ENCODE data around the gene SLC22A31.

Gene SLC22A31

DNA sequence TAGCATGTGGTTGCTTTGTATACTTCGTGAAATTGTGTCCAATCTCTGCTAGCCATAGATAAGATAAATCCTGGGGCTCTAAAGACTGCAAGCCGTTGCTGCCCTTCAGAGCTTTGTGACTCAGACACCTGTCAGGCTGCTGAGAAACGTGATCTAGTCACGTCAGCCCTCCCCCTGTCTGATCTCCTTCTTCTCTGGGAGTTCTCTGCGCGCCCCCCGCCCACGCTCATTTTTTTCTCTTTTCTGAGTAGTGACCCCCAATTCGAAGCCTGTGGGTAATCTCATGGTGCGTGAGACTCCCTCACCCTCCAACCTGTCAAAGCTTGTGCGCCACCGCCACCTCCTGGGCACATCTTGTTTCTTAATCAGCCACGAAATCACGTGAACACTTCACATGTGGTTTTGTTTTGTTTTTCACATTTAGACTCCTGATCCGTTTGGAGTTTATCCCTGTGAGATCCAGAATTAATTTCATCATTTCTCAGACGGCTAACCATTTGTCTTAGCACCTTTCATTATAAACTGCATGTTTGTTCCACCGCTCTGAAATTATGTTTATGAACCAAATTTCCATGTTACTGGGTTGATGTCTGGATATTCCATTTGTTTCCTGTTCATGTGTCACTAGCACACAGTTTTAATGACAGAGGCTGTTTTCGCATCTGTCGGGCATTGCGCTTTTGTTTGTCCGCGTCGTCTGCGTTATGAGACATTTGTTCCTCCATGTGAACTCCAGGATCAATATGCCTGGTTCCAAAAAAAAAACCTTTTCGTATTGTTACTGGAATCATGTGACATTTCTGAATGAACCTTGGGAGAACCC is 16.2 kb upstream of the SLC22A31 start:
- H3K9me3 ChIP-seq (replicated peaks; ENCODE audit: insufficient read depth, low read length): no peaks in the 10 kb centered on the region
- no peaks in the 10 kb centered on the region for H3K9me2 ChIP-seq (replicated peaks; ENCODE audit: insufficient read depth, low read length)
- 0 out of 2 replicates have a peak, but pooled peaks cover 4% of the 10 kb centered on the region for H3K79me2 ChIP-seq (ENCODE audit: low read length)
- H4K20me1 ChIP-seq (ENCODE audit: insufficient read depth, low read length): no peaks in the 10 kb centered on the region
- no peaks in the 10 kb centered on the region for H3K4me1 ChIP-seq (ENCODE audit: low read length)
- peak overlapping the region; percentile 97 for H3K4me2 ChIP-seq (ENCODE audit: low read depth, low read length)
- H3K27ac ChIP-seq (ENCODE audit: low read length): peak overlapping the region; percentile 59; the same call in 1 of the 2 replicates
- H3K4me3 ChIP-seq (ENCODE audit: low read length): peak overlapping the region; percentile 76
- H3K27me3 ChIP-seq (replicated peaks; ENCODE audit: insufficient read depth, low read length): no peaks in the 10 kb centered on the region
- peaks cover 4% of the 10 kb centered on the region; the same call in 1 of the 2 replicates for H3F3A ChIP-seq (ENCODE audit: insufficient read depth, low read length)
- DNase-seq: peak; percentile 60
- peak overlapping the region; percentile 83 for H3K9ac ChIP-seq (ENCODE audit: low read length)
- no peaks in the 10 kb centered on the region for H3K36me3 ChIP-seq (replicated peaks; ENCODE audit: insufficient read depth, low read length)
- TF ChIP-seq, protein P1, sequence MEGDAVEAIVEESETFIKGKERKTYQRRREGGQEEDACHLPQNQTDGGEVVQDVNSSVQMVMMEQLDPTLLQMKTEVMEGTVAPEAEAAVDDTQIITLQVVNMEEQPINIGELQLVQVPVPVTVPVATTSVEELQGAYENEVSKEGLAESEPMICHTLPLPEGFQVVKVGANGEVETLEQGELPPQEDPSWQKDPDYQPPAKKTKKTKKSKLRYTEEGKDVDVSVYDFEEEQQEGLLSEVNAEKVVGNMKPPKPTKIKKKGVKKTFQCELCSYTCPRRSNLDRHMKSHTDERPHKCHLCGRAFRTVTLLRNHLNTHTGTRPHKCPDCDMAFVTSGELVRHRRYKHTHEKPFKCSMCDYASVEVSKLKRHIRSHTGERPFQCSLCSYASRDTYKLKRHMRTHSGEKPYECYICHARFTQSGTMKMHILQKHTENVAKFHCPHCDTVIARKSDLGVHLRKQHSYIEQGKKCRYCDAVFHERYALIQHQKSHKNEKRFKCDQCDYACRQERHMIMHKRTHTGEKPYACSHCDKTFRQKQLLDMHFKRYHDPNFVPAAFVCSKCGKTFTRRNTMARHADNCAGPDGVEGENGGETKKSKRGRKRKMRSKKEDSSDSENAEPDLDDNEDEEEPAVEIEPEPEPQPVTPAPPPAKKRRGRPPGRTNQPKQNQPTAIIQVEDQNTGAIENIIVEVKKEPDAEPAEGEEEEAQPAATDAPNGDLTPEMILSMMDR (IDR thresholded peaks at IDR 0.05; ENCODE audit: low read length): peak; percentile 56
- no peak for TF ChIP-seq EZH2phosphoT487 (IDR thresholded peaks at IDR 0.05; ENCODE audit: low read length)
- H2AFZ ChIP-seq (ENCODE audit: low read length): 0 out of 2 replicates have a peak overlapping the region, but pooled peaks have one; percentile 63

DNA sequence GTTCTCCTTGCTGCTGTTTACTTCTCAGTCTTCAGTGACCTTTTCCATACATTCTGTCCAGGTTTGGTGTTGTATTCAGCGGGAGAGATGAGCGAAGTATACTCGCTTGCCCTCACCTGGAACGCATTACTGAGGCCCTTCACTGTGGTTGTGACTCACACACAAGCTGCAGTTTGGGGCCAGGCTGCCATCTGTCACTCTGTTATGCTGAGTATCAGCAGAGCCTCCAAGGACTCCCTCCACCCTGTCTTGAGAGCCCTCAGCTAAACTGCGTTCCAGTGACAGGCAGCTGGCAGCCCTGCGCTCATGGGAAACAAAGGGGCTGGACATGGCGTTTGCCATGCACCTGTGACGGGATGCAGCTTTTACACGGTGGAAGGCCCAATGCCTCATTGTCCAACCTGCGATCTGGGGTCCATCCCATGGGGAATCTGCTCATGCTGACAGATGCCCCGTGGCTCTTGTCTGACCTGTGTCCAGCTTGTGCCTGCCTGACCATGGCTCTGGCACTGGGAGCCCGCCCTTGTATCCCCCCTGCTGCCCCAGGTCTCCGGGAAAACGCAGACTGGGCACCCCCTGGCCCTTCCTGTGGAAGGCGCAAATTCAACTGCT is 10.7 kb upstream of the SLC22A31 start:
- Histone ChIP-seq H3K79me2 (ENCODE audit: low read length) (no peaks in the 10 kb centered on the region), H3F3A (ENCODE audit: insufficient read depth, low read length) (no peaks in the 10 kb centered on the region), H3K36me3 (replicated peaks; ENCODE audit: insufficient read depth, low read length) (no peaks in the 10 kb centered on the region), H3K9me2 (replicated peaks; ENCODE audit: insufficient read depth, low read length) (no peaks in the 10 kb centered on the region), H3K4me1 (ENCODE audit: low read length) (no peaks in the 10 kb centered on the region), H2AFZ (ENCODE audit: low read length) (no peak overlapping the region), H3K4me3 (ENCODE audit: low read length) (no peak overlapping the region), H3K4me2 (ENCODE audit: low read depth, low read length) (no peak overlapping the region), H4K20me1 (ENCODE audit: insufficient read depth, low read length) (no peaks in the 10 kb centered on the region), H3K9ac (ENCODE audit: low read length) (no peak overlapping the region), H3K27ac (ENCODE audit: low read length) (no peak overlapping the region), H3K9me3 (replicated peaks; ENCODE audit: insufficient read depth, low read length) (no peaks in the 10 kb centered on the region), H3K27me3 (replicated peaks; ENCODE audit: insufficient read depth, low read length) (peaks cover 10% of the 10 kb centered on the region; the same call in 1 of the 2 replicates)
- no peak for DNase-seq
- no peak for TF ChIP-seq EZH2 (optimal IDR thresholded peaks at IDR 0.05; ENCODE audit: low read depth, low read length)

DNA sequence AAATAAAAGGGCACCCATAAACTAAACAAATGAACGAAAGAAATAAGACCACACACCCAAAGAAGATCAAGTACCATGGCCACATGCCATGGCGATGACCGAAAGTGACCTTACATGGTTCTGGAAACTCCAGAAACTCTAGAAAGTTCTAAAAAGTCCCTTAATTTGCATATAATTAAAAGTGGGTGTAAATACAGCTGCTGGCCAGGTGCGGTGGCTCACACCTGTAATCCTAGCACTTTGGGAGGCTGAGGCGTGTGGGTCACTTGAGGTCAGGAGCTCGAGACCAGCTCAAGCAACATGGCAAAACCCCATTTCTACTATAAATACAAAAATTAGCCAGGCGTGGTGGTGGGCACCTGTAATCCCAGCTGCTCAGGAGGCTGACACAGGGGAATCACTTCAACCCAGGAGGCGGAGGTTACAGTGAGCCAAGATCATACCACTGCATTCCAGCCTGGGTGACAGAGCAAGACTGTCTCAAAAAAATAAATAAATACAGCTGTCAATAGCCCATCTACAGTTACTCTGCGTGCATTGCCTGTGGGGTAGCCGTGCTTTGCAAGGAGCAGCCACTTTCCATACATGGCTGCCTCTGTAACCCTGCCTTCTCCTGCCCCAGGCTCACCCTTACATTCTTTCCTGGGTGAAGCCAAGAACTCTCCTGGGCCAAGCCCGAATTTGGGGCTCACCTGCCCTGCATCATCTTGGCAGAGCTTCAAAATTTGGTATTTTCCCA is 10.0 kb upstream of the SLC22A31 start:
- Histone ChIP-seq H2AFZ (ENCODE audit: low read length) (no peak overlapping the region), H3K9me3 (replicated peaks; ENCODE audit: insufficient read depth, low read length) (no peaks in the 10 kb centered on the region), H3K9me2 (replicated peaks; ENCODE audit: insufficient read depth, low read length) (no peaks in the 10 kb centered on the region), H3K36me3 (replicated peaks; ENCODE audit: insufficient read depth, low read length) (no peaks in the 10 kb centered on the region), H3K27me3 (replicated peaks; ENCODE audit: insufficient read depth, low read length) (peaks cover 10% of the 10 kb centered on the region; the same call in 1 of the 2 replicates), H3K9ac (ENCODE audit: low read length) (no peak overlapping the region), H3K4me1 (ENCODE audit: low read length) (no peaks in the 10 kb centered on the region), H3K4me2 (ENCODE audit: low read depth, low read length) (no peak overlapping the region), H3K27ac (ENCODE audit: low read length) (no peak overlapping the region), H3K79me2 (ENCODE audit: low read length) (no peaks in the 10 kb centered on the region), H3K4me3 (ENCODE audit: low read length) (no peak overlapping the region), H4K20me1 (ENCODE audit: insufficient read depth, low read length) (no peaks in the 10 kb centered on the region), H3F3A (ENCODE audit: insufficient read depth, low read length) (no peaks in the 10 kb centered on the region)
- TF ChIP-seq, protein P1 (IDR thresholded peaks at IDR 0.05; ENCODE audit: low read length): no peak
- TF ChIP-seq EZH2 (optimal IDR thresholded peaks at IDR 0.05; ENCODE audit: low read depth, low read length) (no peak), EZH2phosphoT487 (IDR thresholded peaks at IDR 0.05; ENCODE audit: low read length) (no peak)
- no peak for DNase-seq

Data from MM.1S (cell line).